NB4 (cell line): ENCODE results near the gene ABHD14A.

Experiments used
- DNase-seq: peaks from one replicate; pipeline ENCODE4 v3.0.0; 2010; ENCODE audit warnings: low read depth
- H3K4me3 ChIP-seq: one replicate; pipeline ENCODE4 v1.5.1; 2011; ENCODE audit warnings: mild to moderate bottlenecking, low read depth, low read length, moderate library complexity
- CTCF ChIP-seq: IDR thresholded peaks from one replicate; pipeline ENCODE4 v1.5.1; 2012; ENCODE audit warnings: low read depth, low read length
- MAX ChIP-seq: IDR thresholded peaks from 2 replicates; pipeline ENCODE4 v1.6.1; 2011; ENCODE audit warnings: low read depth, low read length
- MYC ChIP-seq: IDR thresholded peaks from 2 replicates; pipeline ENCODE4 v1.6.1; 2011; ENCODE audit warnings: low read depth, low read length
- POLR2A ChIP-seq: IDR thresholded peaks from 2 replicates; pipeline ENCODE4 v1.6.1; 2011; ENCODE audit warnings: mild to moderate bottlenecking; ENCODE audit not compliant: insufficient read length; ENCODE audit errors: extremely low read depth

The ABHD14A gene

GRCh38 chr3:52017586-52017985 lies 42.7 kb downstream of the ABHD14A start:
- TF ChIP-seq POLR2A (no peak), CTCF (no peak), MYC (no peak), MAX (no peak)
- H3K4me3 ChIP-seq, result no peak overlapping the region
- DNase-seq, result no peak

GRCh38 chr3:52018319-52019000 lies 43.6 kb downstream of the ABHD14A start:
- H3K4me3 ChIP-seq, result no peak overlapping the region
- DNase-seq, result no peak
- TF ChIP-seq MAX (no peak), POLR2A (no peak), MYC (no peak), CTCF (no peak)

- no peak overlapping the region for H3K4me3 ChIP-seq
- TF ChIP-seq CTCF (no peak), MYC (no peak), POLR2A (no peak)
- peak; percentile 76 for DNase-seq
Measured at GRCh38 chr3:52019352-52020080, 44.7 kb downstream of the ABHD14A start.

- no peak for TF ChIP-seq CTCF
- TF ChIP-seq MAX, result no peak
- TF ChIP-seq POLR2A, result no peak
- no peak for TF ChIP-seq MYC
- DNase-seq, result no peak
- no peak overlapping the region for H3K4me3 ChIP-seq
Measured at GRCh38 chr3:52020796-52021195, 45.9 kb downstream of the ABHD14A start.

GRCh38 chr3:52021489-52022268 lies 46.8 kb downstream of the ABHD14A start:
- no peak overlapping the region for H3K4me3 ChIP-seq
- peak; percentile 73 for DNase-seq
- TF ChIP-seq CTCF (no peak), MAX (no peak), POLR2A (no peak), MYC (no peak)
